Measurements from ENCODE around the gene SRSF5.

Gene SRSF5

DNA sequence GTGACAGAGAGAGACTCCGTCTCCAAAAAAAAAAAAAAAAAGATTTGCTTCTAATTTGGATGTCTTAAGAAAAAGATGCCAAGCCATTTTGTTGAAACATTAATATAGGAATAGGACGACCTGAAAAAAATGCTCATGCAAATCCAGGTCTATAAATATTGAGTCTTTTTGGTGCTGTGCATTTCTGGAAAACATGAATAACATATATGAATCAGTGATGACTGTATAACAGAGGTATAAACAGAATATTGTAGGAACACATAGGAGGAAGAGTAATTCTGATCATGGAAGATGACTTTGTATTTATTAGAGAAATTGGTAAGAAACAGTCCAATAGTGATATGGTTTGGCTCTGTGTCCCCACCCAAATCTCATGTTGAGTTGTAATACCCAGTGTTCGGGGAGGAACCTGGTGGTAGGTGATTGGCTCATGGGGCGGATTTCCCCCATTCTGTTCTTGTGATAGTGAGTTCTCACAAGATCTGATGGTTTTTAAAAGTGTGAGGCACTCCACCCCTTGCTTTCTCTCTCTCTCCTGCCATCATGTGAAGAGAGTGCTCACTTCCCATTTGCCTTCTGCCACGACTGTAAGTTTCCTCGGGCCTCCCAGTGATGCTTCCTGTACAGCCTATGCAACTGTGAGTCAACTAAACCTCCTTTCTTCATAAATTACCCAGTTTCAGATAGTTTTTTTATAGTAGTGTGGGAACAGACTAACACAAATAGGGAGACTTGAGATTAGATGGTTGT lies 3.0 kb upstream of the SRSF5 start:
- Histone ChIP-seq H3K9me3 (replicated peaks in 1 of 11) (peaks cover 0 to 40% (median 7%) of the 10 kb centered on the region in 11 experiments; a peak in 11 of 22 replicates), H3K27ac (peak overlapping the region in 7 of 11 experiments; percentile 12 to 65 (median 55); a peak in 11 of 22 replicates), H3K4me2 (peak overlapping the region in 4 of 11 experiments; percentile 20 to 45 (median 27); a peak in 4 of 22 replicates), H3K4me3 (0 out of 20 replicates have a peak overlapping the region, but pooled peaks of 1 of the 10 experiments have one; percentile 1), H3K36me3 (peaks cover 11 to 13% (median 12%) of the 10 kb centered on the region in 11 experiments), H3K9ac (no peak overlapping the region), H3K4me1 (peaks cover 21 to 62% (median 43%) of the 10 kb centered on the region in 10 experiments), H4K20me1 (peaks cover 13 to 14% (median 14%) of the 10 kb centered on the region in 11 experiments), H3K27me3 (no peaks in the 10 kb centered on the region)
- TF ChIP-seq Cebpa-rat (IDR thresholded peaks at IDR 0.05), result no peak

DNA sequence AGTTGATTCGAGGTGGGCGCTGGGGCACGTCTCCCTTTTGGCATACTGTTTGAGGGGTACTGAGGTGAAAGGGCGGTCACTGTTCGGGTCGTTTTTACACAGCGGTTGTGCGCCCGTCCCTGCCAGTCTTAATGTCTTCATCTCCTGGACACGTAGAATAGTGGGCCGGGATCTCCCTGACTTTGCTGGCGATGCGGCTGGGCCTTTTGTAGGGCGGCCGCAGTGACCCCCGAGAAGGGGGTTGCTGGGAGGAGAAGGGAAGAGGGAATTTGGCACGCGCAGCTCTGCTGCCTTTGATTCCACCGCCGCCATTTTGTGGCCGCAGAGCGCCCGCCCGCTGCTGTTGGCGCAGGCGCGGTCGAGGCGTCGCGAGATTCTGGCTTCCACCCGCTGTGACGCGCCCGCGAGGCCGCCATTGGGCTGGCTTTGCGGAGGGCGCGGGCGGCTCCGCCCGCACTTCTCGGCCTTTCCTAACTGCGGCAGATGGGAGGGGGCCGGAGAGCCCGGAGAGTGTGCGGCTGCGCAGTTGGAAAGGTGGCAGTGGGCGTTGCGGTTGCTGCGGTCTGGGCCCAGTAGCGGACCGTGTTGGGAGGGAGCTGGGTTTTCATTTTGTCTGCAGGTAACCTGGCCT lies 542 bp downstream of the SRSF5 start:
- H4K20me1 ChIP-seq, result peaks cover 41 to 50% (median 49%) of the 10 kb centered on the region in 11 experiments
- peak overlapping the region; percentile 95 to 100 (median 99) for H3K27ac ChIP-seq
- peak overlapping the region; percentile 93 to 100 (median 99) for H3K9ac ChIP-seq
- no peak for TF ChIP-seq Cebpa-rat (IDR thresholded peaks at IDR 0.05)
- no peaks in the 10 kb centered on the region for H3K27me3 ChIP-seq
- H3K9me3 ChIP-seq (replicated peaks in 1 of 11), result peaks cover 0 to 35% (median 7%) of the 10 kb centered on the region in 11 experiments; a peak in 11 of 22 replicates
- peak overlapping the region; percentile 85 to 100 (median 92) for H3K4me3 ChIP-seq
- peaks cover 46 to 49% (median 48%) of the 10 kb centered on the region in 11 experiments for H3K36me3 ChIP-seq
- H3K4me2 ChIP-seq, result peak overlapping the region; percentile 81 to 95 (median 89)
- H3K4me1 ChIP-seq, result peaks cover 26 to 62% (median 39%) of the 10 kb centered on the region in 10 experiments

DNA sequence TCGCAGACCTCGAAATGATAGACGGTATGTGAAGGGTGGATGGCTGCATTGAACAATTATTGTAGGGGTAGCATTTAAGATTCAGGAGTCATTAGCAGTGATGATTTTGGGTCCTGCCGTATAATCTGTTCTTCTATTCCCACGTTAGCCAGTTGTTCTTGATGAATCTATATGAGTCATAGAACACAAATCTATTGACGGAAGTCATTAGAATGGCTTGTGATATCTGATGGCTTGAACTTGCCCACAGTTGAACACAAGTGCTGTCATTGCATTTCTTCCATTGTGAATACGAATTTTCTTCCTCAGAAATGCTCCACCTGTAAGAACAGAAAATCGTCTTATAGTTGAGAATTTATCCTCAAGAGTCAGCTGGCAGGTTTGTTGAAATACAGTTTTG lies 1.9 kb downstream of the SRSF5 start:
- Histone ChIP-seq H3K9me3 (replicated peaks in 1 of 11) (peaks cover 0 to 24% (median 7%) of the 10 kb centered on the region in 11 experiments; a peak in 11 of 22 replicates), H4K20me1 (peaks cover 46 to 64% (median 63%) of the 10 kb centered on the region in 11 experiments), H3K4me2 (peak overlapping the region; percentile 81 to 95 (median 89)), H3K27ac (no peak overlapping the region), H3K4me3 (peak overlapping the region; percentile 85 to 100 (median 92)), H3K9ac (peak overlapping the region in 8 of 11 experiments; percentile 93 to 100 (median 99); a peak in 15 of 22 replicates), H3K27me3 (no peaks in the 10 kb centered on the region), H3K4me1 (peaks cover 26 to 59% (median 38%) of the 10 kb centered on the region in 10 experiments), H3K36me3 (peaks cover 60 to 63% (median 62%) of the 10 kb centered on the region in 11 experiments)
- TF ChIP-seq Cebpa-rat (IDR thresholded peaks at IDR 0.05), result no peak

DNA sequence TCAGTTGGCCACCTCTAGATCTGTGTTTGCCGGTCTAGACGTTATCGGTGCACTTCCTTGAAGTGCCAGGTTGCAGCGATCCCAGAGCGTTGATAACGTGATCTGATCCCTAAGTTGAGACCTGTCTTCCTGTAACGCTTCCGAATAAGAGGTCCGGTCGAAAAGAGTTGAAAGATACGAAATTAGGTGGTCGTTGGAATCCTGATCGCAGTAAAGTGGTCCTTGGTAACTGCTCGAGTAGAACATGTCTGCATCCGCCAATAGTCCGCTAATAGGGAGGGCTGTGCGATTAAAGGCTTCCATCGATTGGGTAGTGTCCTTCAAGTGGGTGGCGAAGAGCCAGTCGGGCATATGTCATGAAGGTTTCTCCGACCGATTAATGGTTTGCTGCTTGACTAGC lies 2.7 kb downstream of the SRSF5 start:
- Histone ChIP-seq H3K4me1 (peaks cover 26 to 51% (median 32%) of the 10 kb centered on the region in 10 experiments), H3K9ac (0 out of 22 replicates have a peak overlapping the region, but pooled peaks of 2 of the 11 experiments have one; percentile 3 to 12), H3K36me3 (peaks cover 68 to 70% (median 69%) of the 10 kb centered on the region in 11 experiments), H3K9me3 (replicated peaks in 1 of 11) (peaks cover 0 to 16% (median under 1%) of the 10 kb centered on the region in 11 experiments; a peak in 8 of 22 replicates), H4K20me1 (peaks cover 53 to 71% (median 70%) of the 10 kb centered on the region in 11 experiments), H3K4me2 (peak overlapping the region; percentile 35 to 94 (median 81); a peak in 19 of 22 replicates), H3K27me3 (no peaks in the 10 kb centered on the region), H3K27ac (no peak overlapping the region), H3K4me3 (peak overlapping the region in 5 of 10 experiments; percentile 14 to 88 (median 27); a peak in 7 of 20 replicates)
- TF ChIP-seq Cebpa-rat (IDR thresholded peaks at IDR 0.05), result no peak

DNA sequence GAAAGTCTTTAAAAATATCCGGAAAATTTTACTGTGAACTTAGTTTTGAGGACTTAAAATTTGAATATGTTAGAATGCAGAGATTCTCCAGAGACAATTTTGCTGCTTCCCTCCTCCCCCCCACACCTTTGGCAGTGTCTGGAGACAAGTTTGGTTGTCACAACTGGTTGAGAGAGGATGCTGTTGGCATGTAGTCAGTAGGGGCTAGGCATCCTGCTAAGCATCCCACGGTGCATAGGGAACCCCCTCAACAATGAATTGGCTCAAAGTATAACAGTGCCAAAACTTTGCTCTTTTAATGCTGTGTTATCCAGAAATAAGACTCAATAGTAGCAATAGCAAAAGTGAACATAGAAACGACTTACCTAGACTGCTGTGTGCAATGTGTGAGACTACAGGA lies 3.6 kb downstream of the SRSF5 start:
- TF ChIP-seq Cebpa-rat (IDR thresholded peaks at IDR 0.05), result no peak
- peaks cover 59 to 80% (median 79%) of the 10 kb centered on the region in 11 experiments for H4K20me1 ChIP-seq
- peaks cover 26 to 48% (median 31%) of the 10 kb centered on the region in 10 experiments for H3K4me1 ChIP-seq
- peak overlapping the region in 4 of 11 experiments; percentile 15 to 94 (median 90); a peak in 7 of 22 replicates for H3K4me2 ChIP-seq
- no peak overlapping the region for H3K4me3 ChIP-seq
- peaks cover 77 to 80% (median 78%) of the 10 kb centered on the region in 11 experiments for H3K36me3 ChIP-seq
- H3K9ac ChIP-seq, result no peak overlapping the region
- no peaks in the 10 kb centered on the region for H3K27me3 ChIP-seq
- H3K27ac ChIP-seq, result no peak overlapping the region
- peaks cover 0 to 7% (median 0%) of the 10 kb centered on the region in 11 experiments; a peak in 5 of 22 replicates for H3K9me3 ChIP-seq (replicated peaks in 1 of 11)

DNA sequence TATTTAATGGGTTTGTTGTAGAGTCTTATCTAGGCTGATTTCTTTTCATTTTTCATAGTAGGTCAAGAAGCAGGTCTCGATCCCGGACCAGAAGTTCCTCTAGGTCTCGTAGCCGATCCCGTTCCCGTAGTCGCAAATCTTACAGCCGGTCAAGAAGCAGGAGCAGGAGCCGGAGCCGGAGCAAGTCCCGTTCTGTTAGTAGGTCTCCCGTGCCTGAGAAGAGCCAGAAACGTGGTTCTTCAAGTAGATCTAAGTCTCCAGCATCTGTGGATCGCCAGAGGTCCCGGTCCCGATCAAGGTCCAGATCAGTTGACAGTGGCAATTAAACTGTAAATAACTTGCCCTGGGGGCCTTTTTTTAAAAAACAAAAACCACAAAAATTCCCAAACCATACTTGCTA lies 4.2 kb downstream of the SRSF5 start:
- no peak overlapping the region for H3K9ac ChIP-seq
- no peak for TF ChIP-seq Cebpa-rat (IDR thresholded peaks at IDR 0.05)
- peaks cover 64 to 86% (median 85%) of the 10 kb centered on the region in 11 experiments for H4K20me1 ChIP-seq
- H3K4me1 ChIP-seq, result peaks cover 20 to 42% (median 25%) of the 10 kb centered on the region in 10 experiments
- H3K4me2 ChIP-seq, result peak overlapping the region in 2 of 11 experiments; percentile 9 to 94; a peak in 1 of 22 replicates
- H3K36me3 ChIP-seq, result peaks cover 83 to 85% (median 84%) of the 10 kb centered on the region in 11 experiments
- no peaks in the 10 kb centered on the region for H3K27me3 ChIP-seq
- no peak overlapping the region for H3K27ac ChIP-seq
- H3K9me3 ChIP-seq (replicated peaks in 1 of 11), result peaks cover 0 to 1% (median 0%) of the 10 kb centered on the region in 11 experiments; a peak in 2 of 22 replicates
- H3K4me3 ChIP-seq, result no peak overlapping the region

DNA sequence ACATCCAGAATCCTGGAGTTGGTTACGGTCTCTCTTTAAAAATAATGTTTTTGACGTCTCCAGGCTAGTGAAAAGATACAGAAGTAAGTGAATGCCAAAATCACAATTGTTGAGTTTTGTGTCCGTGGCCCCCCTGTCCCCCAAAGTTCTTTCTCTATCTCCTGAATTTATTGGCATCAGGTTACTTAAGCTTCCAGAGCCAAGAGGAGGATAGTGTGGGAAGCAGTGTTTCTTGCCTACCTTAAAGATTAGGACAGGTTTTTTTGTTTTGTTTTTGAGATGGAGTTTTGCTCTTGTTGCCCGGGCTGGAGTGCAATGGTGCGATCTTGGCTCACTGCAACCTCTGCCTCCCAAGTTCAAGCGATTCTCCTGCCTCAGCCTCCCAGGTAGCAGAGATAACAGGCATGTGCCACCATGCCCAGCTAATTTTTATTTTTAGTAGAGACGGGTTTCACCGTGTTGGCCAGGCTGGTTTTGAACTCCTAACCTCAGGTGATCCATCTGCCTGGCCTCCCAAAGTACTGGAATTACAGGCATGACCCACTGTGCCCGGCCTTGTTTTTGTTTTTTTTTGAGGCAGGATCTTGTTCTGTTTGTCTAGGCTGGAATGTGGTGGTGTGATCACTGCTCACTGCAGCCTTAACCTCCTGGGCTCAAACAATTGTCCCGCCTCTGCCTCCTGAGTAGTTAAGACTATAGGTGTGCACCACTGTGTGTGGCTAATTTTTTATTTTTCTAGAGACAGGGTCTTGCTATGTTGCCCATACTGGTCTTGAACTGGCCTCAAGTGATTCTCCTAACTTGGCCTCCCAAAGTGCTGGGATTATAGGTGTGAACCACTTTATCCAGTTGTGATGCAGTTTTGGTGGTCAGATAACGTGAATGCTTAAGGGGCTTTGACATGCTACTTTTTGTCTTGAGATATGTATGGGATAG lies 5.4 kb downstream of the SRSF5 start:
- no peak overlapping the region for H3K4me3 ChIP-seq
- TF ChIP-seq Cebpa-rat (IDR thresholded peaks at IDR 0.05), result no peak
- H3K9me3 ChIP-seq (replicated peaks in 1 of 11), result no peaks in the 10 kb centered on the region
- H3K4me1 ChIP-seq, result peaks cover 15 to 37% (median 20%) of the 10 kb centered on the region in 10 experiments
- no peak overlapping the region for H3K27ac ChIP-seq
- H3K36me3 ChIP-seq, result peaks cover 95 to 97% (median 96%) of the 10 kb centered on the region in 11 experiments
- no peak overlapping the region for H3K4me2 ChIP-seq
- no peak overlapping the region for H3K9ac ChIP-seq
- H4K20me1 ChIP-seq, result peaks cover 75 to 98% (median 97%) of the 10 kb centered on the region in 11 experiments
- no peaks in the 10 kb centered on the region for H3K27me3 ChIP-seq
